ENCODE results near the gene TADA2A.

TADA2A gene, protein sequence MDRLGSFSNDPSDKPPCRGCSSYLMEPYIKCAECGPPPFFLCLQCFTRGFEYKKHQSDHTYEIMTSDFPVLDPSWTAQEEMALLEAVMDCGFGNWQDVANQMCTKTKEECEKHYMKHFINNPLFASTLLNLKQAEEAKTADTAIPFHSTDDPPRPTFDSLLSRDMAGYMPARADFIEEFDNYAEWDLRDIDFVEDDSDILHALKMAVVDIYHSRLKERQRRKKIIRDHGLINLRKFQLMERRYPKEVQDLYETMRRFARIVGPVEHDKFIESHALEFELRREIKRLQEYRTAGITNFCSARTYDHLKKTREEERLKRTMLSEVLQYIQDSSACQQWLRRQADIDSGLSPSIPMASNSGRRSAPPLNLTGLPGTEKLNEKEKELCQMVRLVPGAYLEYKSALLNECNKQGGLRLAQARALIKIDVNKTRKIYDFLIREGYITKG

DNA sequence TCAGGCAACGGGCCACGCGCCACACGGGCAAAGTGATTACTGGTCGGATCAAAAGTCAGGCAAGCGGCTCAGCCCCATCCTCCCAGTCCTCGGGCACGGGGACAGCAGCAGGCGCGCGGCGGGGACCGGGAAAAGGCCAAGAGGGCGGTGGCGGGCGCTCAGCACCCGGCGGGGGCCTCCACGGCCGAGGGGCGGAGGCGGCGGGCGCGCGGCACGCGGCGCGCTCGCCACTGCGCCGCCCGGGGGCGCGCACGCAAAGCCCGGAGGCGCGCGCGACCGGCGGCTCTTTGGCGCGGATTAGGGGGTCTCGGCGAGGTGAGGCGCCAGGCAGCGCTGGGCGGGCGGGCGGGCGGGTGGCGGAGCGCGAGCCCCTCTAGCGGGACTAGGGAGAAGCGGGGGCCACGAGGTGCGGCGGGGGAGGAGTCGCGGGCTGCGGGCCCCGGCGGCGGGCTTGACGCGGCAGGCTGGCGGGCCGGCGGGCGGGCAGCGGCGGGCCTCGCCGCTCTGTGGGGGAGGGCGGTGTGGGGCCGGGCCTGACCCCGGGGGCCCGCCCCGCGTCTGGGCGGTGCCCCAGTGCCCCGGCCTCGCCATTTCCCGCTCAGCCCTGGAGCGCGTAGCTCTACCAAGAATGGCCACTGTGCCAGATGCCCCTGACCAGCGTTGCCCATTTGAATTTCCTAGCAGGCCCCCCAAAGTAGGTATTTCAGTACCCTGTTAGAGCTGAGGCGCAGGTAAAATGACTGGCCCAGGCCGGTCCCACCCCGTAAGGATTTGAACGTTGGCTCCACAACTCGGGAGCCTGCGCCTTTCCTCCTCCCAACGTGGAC is at the start of gene TADA2A, which contains the start of gene ACACA:
Gene TADA2A, plus strand, starts transcription at position 252 of the 827 bp plus-strand sequence. CDS start 4,480 bp downstream, outside the sequence.
Gene ACACA, minus strand, starts transcription at position 202 of the 827 bp plus-strand sequence. CDS start 537 bp downstream, outside the sequence.
- DNase-seq (ENCODE audit: low read depth in 2 of 2): peak; percentile 79

DNA sequence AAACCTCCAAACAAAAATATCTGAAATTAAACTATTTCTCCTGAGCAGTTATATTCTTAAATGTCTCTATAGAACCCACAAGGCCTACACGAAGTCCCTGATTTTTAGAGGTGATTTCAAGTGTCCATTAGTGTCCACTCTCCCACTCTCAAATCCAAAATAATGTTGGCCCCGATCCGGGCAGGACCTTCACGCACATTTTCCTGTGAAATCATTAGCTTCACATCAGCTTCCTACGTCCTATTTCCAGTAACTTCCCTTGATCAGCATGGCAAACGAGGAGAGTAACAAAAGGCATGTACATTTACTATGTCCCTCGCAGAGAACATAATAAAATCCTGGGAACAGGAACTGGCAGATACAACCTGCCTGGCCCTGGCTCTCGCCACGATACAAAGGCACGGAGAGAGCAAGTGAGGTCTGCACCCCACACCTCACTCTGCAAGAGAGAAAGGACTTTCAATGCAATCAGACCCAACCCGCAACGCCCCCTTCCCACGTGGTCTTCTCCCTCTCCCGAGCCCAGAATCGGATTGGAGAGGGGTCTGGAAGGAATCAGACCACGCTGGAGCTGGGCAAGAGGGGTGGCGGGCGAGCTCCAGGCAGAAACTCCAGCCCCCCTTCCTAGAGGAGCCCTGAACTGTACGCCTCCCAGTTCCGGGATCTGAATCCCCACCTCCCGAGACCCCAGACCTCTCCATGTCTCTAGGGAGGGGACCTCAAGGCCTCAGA is 48.4 kb upstream of the TADA2A start:
- peak; percentile 22 to 32 for DNase-seq (ENCODE audit: low read depth in 2 of 2)

DNA sequence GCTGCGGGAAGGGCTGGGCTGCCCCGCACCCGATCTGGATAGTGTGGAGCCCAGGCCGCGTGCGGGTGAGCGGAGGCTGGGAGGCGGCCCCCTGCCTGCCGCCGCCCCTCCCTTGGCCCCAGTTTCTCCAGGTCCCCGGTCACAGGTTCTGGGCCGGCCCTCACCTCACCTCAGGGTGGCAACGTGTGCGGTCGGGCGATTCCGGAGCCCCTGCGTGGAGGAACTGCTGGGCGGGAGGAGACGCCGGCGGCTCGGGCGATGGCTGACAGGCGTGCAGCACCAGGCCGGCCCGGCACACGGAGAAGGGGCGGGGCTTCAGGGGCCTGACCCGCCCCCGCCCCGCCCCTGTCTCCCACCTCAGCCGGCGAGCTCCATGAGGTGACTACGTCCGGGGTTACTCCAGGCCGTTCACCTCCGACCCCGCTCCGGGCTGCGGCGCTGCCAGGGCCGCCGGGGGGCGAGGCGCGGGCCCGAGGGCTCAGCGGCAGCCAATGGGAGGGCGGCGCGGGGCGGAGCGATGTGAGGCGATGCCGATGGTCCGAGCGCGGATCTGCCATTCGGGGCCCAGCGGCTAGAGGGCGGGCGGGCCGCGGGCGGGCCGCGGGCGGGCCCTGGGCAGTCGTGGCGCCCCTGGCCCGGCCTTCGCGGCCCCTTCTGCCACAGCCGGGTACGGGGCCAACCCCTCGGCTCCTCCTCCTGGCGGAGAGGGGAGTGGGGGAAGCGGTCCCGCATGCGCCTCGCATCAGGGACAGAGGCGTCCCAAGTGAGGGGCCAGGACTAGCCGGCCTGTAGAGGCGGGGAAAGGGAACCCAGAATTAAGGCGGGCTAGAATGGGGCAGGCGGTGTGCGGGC is 47.6 kb upstream of the TADA2A start:
- peak; percentile 93 to 96 for DNase-seq (ENCODE audit: low read depth in 2 of 2)

DNA sequence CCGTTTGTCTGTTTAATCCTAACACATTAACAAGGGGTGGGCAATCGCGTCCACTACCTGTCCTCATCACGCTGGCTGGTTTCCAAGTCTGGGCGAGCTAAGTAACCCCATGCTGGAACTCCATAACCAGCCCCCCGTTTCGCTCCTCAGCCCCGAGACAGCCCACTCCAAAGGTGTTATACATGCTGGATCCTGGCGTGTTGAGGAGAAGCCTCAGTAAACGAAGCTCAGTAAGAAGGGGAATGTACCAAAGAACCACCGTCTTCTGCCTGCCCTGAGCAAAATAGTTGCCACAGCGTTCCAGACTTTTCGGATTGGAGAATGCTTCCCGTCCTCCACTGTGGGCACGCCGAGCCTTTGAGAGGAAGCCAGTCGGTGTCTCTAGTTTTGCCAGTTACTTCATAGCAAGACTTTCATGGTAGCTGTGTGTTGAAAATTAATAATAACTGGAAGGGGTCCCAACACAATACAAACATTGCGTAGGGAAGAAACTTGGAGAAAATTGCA is 47.0 kb upstream of the TADA2A start:
- no peak for DNase-seq (ENCODE audit: low read depth in 2 of 2)

DNA sequence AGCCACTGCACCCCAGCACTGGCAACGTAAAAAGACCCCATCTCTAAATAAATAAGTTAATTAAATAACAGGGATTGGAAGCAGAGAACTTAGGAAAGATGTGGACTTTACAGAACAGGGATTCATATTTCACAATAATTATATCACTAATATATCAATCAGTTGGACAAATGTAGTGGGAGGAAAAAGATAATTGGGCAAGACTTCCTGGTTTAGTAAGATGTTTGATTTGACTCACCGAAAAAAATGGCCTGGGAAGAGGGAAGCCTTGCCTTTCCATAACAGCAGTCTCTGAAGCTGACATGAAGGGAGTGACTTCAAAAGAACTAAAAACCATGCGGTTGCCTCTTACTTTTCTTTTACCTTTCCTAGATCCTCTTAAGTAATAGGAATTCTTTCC is 46.1 kb upstream of the TADA2A start:
- no peak for DNase-seq (ENCODE audit: low read depth in 2 of 2)

DNA sequence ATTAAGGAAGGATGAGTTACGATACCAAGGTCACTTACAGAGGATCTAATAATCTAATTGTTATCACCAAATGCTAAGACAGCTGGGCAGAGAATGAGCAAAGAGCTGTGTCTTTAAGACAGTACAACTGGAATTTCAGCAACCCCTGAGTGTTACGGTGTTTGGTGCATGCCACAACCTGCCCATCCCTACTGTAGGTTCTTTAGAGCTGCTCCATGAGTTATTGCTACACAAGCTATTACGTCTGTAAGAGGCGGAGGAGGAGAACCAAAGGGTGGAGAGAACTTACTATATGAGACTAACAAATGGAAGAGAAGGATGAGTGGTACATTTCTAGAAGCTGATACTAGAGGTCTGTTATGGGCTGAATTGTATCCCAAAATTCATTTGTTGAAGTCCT is 45.1 kb upstream of the TADA2A start:
- DNase-seq (ENCODE audit: low read depth in 2 of 2): no peak

DNA sequence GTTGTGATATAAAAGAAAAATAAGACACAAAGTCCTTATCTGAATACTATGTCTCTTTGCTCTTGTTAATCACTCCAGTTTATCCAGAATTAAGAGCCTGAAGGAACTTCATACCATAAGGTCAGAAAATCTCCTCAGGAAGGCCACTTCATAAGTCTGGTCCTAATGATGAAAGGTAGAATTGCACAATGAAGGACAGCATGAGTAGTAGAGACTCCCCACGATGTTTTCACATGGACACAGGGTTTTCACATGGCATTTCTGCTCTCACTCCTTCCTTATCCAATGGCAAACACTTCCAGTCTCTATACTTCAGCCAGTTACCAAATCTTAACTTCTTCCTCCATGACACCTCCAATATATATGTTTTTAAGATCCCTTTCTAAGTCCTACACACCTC is 41.1 kb upstream of the TADA2A start:
- DNase-seq (ENCODE audit: low read depth in 2 of 2): no peak

DNA sequence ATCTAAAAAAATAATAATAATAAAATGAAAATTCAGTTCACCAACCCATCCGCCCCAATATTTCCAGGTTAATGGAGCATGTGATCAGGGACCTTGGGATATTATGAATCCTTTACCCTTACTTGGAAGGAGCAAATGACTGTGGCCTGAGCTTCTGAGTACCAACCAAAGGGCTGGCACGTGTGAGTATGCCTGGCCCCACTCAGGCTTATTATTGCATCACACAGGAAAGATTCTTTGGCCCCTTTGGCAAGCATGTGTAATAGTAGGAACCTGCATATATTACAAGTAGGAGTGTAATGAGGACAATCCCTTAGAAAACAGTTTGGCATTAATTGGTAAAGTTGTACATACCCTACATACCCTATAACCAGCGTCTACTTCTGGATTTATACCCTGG is 38.1 kb upstream of the TADA2A start:
- DNase-seq (ENCODE audit: low read depth in 2 of 2): no peak

DNA sequence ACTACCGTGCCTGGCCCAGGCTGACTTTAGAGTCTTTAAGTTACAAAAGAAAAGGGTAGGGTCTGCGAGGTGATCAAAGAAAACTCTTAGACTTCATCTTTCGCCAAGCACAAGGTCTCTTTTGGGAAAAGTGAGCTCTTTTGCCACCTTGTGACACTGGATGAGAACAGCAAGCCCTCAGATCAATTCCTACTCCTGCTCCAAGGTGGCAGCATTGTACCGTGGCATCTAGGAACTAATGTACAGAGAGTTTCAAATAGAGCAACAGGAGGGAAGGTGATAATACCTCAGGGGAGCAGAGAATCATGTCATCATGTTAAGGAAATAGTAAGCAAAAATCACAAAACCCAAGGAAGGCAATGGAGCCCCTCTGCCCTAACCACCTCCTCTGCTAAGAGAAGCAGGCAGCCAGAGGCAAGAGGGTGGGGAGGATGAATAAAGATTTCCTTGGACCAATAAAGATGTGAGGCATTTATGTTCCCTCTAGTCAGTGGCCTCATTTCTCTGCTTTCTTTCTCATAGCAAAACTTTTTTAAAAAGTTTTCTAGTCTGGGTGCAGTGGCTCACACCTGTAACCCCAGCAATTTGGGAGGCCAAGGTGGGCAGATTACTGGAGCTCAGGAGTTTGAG is 33.0 kb upstream of the TADA2A start:
- DNase-seq (ENCODE audit: low read depth in 2 of 2): peak; percentile 30 to 43

DNA sequence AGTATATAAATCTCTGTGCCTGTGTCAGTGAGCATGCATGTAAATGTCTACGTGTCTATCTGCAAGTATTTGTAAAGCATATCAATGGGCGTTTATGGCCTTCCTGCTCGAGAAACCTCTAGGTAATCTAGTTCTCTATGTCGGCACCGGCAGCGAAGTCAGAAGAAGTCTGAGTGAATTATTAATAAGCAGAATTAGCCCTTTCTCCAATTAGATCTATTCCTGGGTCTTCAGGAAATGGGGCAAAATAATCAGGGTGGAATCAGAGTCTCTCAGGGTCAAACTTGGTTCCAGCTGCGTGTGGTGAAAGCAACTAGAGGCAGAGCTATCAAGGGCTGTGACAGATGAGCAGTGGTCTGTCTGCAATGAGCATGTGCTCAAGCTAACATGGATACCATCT is 31.0 kb upstream of the TADA2A start, which contains the start of gene C17orf78:
Gene C17orf78, plus strand, starts transcription at position 280 of the 400 bp plus-strand sequence. Its CDS starts 108 bp downstream, at position 388.
- DNase-seq (ENCODE audit: low read depth in 2 of 2): no peak

DNA sequence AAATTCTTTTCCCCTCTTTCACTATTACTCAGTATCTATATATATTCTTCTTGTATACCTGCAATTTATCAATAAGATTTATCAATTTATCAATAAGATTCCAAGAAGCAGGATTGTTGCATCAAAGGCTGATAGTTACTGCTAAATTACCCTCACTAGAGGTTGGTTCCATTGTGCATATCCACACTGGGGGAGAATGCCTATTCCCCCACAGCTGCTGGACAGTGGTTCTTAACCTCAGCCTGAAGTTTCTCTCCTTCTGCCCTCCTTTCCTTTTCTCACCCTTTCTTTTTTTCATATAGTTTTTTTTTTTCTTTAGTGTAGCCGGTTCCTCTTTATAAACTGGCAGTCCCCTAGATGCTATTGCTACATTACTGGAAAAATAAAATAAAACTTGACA is 24.6 kb upstream of the TADA2A start:
- no peak for DNase-seq (ENCODE audit: low read depth in 2 of 2)

DNA sequence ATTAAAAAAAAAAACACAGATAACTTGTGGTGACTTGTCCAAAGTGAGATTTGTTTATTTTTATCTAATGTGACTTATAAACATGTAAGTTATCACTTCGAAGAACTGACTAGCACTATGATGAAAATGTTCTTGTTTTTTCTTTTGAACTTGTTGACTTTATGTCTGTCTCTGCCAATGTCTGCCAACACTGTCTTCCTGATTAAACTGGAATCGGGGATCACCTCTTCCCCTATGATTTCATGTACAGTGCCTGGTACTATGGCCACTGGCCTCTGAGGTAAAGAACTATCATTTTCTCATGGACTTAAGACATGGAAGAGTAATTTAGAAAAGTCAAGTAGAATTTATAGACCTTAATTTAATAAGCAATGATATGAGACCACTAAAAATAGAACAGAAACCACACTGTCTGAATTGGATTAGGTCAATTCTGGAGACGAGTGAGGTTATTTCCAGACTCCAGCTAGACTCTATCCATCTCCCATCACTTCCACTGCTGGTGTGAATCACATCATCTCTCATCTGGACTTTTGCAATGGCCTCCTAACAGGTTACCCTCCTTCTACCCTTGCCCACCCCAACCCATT is 22.0 kb upstream of the TADA2A start:
- no peak for DNase-seq (ENCODE audit: low read depth in 2 of 2)

DNA sequence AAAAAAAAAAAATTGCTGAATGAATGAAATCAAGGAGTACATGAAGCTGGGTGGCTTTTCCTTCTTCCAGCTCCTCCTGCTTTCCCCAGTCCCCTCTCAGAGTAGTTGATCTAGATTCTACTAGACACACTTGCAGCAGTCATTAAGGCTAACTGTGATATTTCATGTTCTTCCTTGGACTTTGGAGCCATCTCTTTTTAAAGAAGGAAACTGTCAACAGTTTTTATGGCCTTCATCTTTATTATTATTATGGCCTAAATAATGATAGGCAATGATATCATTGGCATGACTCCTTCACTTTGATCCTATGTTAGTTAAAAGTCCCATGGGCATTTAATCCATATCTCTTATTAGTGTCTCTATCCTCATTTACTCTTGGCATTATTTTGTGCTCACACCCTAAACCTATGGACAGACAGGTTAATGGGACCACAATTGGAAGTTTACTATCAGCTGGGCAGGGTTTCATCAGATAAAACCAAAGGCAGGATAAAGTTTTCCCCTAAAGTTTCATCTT is 21.2 kb upstream of the TADA2A start:
- no peak for DNase-seq (ENCODE audit: low read depth in 2 of 2)

DNA sequence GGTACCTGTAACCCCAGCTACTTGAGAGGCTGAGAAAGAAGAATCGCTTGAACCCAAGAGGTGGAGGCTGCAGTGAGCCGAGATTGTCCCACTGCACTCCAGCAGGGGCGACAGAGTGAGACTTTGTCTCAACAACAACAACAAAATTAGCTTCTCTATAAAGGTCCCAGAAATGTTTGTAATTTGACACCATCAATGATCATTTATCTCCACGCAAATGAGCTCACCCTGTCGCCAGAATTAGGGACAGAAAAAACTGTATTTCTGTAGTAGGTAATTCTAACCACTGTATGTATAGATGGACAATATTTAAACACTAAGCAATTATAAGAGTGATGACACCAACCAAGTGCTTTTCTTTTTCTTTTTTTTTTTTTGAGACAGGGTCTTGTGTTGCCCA is 20.2 kb upstream of the TADA2A start:
- no peak for DNase-seq (ENCODE audit: low read depth in 2 of 2)

DNA sequence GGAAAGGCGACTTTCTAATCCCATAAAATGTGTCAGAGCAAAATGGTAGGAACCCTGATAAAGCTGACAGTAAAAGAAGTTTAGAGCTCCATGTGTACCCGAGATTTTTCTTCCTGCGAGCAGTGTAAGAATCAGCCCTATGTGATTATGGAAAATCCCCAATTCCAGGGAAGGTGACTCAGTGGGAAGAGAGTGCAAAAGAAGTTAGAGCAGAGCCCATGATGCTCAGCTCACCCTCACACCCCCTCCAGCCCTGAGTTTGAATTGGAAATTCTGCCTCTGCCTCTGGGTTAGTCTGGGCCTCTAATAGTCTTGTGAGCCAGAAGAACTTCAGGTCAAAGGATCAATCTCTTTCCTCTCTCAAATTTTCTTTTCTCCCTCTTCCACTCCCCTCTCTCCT is 18.4 kb upstream of the TADA2A start:
- no peak for DNase-seq (ENCODE audit: low read depth in 2 of 2)

DNA sequence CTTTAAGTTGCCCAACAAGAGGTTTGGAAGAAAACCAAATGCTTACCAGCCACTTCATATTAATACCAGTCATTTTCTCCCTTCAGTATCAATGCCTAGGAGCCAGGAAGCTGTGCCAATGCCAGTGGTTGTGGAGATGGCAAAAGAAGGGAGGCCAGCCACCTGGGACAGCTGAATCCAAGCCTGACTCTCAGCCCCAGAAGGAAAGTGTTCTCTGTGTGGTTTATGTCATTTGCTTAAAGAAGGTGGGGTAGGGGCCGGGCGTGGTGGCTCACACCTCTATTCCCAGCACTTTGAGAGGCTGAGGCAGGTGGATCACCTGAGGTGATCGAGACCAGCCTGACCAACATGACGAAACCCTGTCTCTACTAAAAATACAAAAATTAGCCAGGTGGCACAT is 17.5 kb upstream of the TADA2A start:
- DNase-seq (ENCODE audit: low read depth in 2 of 2): no peak

DNA sequence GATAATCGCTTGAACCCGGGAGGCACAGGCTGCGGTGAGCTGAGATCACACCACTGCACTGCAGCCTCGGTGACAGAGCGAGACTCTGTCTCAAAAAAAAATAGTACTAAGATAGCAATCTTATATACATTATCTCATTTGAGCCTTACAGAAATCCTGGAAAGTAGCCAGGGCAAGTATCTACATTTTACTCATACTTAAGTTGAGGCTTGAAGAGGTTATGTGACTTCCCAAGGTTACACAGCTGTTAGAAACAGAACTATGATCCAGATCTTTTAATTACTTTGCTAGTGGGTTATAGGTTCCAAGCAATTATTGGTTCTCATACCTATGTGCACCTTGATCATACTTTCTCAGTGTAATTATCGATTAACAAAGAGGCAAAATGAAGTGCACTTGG is 15.5 kb upstream of the TADA2A start:
- DNase-seq (ENCODE audit: low read depth in 2 of 2): no peak

DNA sequence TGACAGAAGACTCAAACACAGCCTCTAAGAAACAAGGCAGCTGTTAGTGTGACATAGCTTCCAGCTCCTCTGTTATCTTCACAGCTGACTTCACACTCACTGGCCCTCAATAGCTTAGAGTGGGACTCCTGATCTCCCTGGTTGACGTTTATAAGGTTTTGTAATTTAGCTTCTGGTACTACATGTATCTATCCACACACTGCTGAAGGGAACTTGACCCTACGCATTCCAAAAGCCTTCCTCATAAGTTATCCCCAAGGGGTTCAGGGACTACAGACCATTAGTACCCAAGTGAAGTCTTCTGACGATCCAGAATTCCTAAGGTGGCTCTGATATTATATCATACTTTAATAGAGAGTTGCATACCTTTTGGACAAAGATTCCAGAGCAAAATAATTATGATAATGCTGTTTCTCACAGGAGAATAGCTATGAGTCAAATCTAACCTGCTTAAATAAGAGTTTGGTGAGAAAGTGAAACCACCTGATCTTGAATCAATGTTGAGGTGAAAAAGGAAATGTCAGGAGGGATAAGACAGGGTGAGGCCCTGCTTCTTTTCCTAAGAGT is 14.6 kb upstream of the TADA2A start:
- no peak for DNase-seq (ENCODE audit: low read depth in 2 of 2)

DNA sequence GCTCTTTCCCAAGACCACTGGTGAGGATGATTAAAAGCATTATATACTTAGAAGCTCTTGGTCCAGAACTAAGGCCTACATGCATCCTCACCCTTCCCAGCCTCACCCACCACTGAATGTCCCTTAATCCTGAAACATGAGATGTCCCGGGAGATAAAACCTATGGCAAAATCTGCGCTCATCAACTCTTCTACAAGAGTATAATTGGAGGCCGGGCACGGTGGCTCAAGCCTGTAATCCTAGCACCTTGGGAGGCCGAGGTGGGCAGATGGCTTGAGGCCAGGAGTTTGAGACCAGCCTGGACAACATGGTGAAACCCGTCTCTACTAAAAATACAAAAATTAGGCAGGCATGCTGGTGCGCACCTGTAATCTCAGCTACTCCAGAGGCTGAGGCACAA is 13.3 kb upstream of the TADA2A start:
- no peak for DNase-seq (ENCODE audit: low read depth in 2 of 2)
